Stimulated activated CD4-positive, alpha-beta T cell treated with anti-CD3 and anti-CD28 coated beads, Interleukin-15, amount 100 ng/mL, for 24 hours (primary cell): ENCODE results near the gene CD40.

ENCODE experiments used
- DNase-seq: peaks from one replicate; pipeline ENCODE4 v3.0.0-alpha.2; 2020

The CD40 gene

DNA sequence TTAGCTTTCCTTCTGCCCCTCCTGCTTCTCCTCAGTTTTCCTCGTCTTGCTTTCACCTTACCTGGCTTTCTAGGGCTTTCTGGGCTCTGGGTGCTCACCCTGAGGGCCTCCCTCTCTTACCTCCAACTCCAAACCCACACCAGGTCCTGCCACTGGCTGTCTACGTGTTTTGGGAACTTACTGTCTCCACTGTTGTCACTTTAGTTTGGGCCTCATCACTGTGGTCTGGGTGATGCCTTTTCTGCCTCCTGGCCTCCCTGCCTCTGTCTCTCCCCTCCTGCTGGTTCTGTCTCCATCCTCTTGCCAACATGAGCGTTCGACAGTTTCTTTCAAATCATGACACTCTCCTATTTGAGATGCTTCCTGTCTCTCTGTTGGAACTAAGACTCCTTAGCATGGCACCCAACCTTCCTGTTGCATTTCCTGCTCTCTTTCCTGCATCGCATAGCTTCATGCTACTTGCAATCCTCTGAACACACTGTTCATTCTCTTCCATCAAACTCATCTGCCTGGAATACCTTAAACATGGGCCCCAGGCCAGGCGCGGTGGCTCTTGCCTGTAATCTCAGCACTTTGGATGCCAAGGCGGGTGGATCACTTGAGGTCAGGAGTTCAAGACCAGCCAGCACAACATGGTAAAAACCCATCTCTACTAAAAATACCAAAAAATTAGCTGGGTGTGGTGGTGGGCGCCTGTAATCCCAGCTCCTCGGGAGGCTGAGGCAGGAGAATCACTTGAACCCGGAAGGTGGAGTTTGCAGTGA is 5.5 kb downstream of the CD40 start:
- DNase-seq: no peak

DNA sequence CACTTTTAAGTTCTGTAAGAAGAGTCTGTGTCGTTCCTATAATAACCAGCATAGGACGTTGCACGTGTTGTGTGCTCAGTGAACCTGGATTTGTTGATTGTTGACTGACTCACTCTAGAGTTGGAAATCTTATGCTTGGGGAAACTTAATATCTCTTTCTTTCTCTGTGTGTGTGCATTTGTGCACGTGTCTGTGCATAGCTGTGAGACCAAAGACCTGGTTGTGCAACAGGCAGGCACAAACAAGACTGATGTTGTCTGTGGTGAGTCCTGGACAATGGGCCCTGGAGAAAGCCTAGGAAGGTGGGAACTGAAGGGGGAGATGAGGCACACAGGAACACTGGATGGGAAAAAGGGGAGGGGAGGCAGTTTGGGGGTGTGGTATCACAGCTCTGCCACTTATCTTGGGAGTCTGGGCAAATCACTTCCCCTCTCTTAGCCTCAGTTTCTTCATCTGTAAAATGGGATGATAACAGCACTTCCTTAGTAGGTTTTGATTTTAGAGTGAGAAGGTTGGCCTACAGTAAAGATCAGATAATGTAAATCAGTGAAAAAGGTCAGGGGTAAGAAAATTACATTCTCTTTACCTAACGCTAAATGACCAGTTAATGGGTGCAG is 8.4 kb downstream of the CD40 start:
- no peak for DNase-seq

DNA sequence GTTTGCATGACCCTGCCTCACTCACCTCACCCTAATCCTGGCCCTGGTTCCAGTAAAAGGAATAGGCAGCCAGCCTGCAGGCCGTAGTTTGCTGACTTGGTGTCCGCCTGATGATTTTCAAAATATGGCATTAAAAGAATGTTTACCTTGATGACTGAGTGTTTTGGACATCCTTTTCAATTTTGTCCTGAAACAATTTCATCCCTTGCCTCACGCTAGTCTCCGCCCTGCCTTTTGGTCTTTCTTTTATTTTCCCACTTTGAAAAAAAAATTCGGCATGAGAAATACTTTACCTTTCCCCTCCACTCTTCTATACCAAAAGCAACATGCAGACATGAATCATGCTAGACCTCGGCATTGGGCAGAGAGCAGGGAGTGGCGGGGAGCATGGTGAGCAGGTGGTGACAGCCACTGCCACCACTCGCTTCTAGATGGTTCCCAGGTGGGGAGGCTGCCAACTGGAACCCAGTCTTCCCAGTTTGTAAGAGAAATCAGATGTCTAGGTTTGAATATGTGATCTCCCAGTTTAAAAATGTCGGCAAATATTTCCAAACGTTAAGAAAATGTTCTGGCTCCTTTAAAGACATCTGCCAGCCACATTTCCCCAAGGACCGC is 9.4 kb downstream of the CD40 start:
- no peak for DNase-seq

DNA sequence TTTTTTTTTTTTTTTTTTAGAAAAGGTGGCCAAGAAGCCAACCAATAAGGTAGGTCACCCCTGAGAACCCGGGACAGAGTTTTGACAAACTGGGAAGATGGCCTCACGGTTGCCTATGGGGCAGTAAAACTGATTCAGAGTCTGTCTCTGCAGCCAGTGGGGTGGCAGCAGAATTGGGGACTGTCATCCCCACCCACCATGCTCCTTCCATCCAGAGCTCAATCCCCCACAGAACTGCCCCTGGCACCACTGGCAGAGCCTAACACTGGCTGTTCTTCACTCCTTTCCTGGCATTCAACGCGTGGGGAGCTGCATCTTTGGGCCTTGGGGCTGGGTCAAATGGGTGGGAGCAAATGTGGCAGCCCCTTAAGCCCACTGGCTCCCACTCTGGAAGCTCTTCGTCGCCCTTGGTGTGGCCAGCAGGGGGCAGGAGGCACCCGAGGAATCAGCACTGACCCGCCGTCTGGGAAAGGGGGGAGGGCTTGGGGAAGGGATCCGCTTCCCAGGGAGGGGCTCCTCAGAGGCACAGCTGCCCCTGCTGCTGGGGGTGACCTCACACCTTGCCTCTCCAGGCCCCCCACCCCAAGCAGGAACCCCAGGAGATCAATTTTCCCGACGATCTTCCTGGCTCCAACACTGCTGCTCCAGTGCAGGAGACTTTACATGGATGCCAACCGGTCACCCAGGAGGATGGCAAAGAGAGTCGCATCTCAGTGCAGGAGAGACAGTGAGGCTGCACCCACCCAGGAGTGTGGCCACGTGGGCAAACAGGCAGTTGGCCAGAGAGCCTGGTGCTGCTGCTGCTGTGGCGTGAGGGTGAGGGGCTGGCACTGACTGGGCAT is 10.4 kb downstream of the CD40 start:
- DNase-seq: peak; percentile 27

DNA sequence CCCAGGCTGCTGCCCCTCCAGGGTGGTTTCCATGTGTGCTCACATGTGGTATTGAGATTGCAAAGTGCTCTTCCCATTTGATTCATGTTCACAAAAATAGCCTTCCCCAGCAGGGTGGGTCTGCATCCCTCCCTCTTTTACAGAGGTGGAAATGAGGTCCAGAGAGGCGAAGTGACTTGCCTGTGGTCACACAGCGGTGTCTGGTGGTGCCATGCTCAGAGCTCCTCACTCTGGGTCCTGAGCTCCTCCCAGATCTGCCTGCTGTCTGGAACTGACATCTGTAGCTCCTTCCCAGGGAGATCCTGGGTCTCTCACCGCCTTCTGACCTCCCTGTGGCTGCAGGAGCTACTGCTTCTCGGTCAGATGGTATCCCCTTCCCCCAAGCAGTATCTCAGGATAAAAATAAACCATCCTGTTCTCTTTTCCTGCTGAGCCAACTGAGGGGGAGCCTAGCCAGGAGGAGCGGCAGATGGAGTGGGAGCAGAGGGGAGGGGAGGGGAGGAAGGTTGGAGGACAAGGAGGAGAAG is 11.9 kb downstream of the CD40 start:
- DNase-seq: no peak

DNA sequence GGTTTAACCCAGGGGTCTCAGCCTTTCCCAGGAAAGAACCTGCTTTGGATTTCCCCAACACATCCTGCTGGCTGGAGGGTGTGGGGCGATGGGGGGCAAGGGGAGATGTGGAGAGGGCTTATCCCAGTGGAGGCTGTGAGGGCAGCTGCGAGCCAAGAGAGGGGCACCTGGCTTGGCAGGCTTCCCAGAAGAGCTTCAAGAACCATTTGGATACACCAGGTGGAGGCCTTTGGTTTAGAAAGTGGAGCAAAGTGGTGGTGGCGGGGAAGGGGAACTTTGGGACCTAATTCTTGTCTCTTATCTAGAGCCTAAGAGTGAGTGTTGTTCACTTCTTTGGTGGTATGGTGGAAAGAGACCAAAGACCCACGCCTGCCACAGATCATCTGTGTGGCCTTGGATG is 12.4 kb downstream of the CD40 start:
- no peak for DNase-seq

DNA sequence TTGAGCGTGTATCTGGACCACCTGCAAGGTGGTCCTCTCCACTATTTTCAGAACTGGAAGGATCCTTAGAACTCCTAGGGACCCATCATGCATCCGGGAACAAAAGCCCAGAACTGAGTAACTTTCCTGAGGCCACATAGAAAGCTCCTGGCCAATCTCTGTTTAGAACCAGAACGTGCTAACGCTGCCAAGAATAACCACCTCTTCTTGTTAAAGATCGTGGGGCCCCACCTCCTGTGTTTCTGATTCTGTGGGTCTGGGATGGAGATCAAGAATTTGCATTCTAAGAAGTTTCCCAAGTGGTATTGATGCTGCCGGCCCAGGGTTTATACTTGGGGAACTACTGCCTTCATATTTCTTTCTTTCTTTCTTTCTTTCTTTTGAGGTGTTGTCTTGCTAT is 13.3 kb downstream of the CD40 start:
- no peak for DNase-seq

DNA sequence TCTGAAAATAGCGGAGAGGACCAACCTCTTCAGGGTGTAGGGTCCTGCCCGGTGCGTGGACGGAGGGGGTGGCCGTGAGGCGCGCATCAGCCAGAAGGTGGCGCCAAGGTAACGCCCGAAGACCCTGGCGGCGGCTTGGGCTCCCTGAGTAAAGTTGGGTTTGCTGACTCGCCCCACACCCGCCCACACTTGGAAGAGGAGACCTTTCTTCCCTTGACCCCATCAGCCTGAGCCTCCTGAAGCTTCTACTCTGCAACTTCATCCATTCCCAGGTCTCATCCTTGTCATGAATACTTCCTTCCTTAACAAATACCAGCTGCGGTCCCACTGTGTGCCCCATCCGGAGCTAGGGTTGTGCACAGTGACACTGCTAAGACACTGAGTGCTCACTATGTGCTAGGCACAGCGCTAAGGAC is 14.6 kb downstream of the CD40 start:
- peak; percentile 76 for DNase-seq

DNA sequence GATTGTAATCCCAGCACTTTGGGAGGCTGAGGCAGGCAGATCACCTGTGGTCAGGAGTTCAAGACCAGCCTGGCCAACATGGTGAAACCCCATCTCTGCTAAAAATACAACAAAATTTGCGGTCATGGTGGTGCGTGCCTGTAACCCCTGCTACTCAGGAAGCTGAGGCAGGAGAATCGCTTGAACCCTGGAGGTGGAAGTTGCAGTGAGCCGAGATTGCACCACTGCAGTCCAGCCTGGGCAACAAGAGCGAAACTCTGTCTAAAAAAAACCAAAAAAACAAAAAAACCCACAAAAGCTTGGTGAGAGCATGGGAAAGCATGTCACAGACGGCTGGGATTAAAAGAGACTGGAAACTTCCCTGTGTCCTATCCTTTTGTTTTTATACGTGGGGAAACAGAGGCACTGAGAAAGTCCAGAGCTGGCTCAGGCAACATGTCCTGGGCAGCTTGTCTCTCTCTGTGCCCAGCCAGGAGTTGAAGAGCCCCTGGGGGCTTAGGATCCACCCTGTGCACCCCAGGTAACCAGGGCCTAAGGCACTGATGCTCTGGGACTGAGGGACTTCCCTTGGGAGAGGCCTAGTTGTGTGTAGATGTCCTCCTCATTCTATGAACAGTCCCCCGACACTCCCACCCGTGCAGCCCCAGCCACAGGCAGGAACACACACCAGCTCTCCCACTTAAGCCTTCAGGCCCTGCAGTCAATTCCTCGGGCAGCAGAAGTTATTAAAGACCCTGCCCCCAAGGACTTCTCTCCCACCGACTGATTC is 16.0 kb downstream of the CD40 start:
- no peak for DNase-seq

DNA sequence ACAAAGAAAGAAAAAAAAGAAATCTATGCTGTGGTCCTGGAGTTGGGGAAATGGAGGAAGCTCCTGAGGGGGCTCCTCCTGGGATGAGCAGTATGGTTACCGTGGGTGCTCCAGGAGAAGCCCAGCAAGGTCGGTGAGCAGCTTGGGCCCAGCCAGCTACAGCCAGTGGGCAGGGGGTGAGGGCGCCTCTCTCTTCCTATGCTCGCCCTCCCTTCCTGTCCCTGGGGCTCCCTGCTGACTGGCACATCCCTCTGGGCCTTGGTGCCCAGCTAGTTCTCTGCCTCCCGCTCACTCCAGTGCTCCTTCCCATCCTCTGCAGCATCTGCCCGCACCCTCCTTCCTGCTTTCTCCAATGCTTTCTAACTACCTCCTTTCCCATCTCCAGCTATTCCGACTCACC is 16.6 kb downstream of the CD40 start:
- no peak for DNase-seq

DNA sequence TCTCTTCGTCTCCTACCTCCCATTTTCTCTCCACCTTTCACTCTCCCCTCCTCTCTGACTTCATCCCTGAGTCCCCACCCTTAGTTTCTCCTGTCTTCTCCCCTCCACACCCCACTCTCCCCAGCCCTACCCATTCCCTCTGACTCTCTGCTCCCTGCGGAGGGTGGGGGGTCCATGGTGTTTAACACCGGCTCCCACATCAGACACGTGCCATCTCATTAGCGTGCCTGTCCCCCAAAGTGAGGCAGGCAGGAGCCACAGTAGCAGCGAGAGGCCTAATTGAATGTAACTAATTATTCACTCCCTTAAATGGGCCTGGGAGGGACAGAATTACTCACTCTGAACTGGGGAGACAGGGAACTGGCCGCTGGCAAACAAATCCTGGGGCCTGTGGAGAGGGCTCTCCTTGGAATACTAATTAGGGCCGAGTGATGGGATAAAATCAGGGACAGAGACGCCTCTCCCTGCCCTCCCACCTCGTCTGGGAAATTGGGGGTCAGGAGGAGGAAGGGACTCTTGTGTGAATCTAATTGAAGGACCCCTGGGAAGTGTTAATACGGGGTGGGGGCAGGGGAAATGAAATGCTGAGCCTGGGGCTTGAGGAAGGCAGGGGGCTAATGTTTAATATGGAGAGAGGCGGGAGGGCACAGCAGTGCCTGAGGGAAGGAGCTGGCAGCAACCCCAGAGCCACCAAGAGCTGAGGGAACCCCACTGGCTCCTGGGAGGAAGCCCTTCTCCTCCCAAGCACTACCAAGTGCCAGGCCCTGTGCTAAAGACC is 17.9 kb downstream of the CD40 start:
- no peak for DNase-seq

DNA sequence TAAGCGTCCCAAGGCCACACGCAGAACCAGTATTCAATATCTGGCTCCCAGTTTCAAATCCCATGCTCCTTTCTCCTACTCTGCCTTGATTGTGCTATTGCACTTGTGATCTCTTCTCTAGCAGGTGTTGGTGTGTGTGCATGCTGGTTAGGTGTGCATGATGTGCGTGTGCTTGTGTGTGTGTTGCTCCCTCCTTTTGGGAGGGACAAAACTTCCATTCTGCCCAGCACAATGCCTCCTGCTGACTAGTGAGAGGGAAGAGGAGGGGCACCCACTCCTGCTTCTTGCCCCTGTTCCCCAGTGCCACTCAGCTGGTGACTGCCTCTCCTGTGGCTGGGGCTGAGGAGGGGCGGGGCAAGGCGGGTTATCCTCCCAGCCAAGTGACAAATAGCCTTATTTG is 19.7 kb downstream of the CD40 start:
- DNase-seq: no peak

DNA sequence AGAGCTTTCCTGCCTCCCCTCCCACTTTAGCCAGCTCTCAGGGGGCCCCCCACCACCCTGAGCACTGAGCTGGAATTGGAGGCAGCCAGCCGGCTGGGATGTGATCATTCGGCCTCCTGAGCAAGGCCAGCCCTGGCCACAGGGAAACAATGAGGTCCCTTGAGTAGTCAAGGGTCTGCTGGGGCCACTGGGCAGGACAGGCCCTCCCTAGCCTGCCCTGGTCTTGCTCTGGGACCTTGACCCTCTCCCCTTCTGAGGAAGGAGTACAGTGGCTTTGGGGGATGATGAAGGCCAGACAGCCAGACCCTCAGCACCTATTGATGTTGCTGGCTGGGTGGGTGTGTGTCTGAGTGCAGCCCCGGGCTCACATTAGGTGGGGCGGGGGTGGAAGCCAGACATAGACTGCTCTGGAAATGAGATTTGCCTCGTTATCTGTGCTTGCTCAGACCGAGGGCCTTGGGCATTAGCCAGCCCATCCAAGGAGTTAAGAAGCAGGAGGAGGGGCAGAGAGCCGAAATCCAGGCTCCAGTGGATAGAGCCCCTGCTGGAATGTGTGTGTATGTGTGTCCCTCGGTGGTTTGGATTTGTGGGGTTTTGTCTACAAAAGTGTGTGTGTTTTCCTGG is 21.3 kb downstream of the CD40 start:
- DNase-seq: no peak

DNA sequence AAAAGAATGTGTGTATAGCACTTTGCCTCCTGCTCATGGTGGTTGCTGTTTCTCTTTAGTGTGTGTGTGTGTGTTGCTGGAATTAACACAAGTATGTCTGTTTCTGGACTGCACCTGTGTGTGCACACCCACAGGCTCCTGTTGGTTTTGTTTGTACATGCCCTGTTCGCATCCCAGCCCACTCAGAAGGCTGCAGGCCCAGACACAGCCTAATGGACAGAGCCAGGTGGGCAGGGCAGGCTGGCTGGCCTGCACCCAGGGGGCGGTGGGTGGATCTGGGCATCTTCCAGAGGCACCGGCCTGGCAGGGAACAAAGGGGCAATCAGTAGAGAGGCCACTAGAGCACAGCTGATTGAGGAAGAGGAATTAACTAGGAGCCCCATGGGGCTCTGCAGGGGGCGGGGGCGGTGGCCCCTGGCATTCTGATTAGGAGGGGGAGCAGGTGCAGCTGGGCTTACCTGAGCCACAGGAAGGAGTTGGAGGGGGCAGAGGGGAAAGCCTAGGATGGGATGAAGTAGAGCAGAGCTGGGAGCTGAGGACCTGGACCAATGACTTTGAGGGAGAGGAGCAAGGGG is 21.9 kb downstream of the CD40 start:
- DNase-seq: no peak

DNA sequence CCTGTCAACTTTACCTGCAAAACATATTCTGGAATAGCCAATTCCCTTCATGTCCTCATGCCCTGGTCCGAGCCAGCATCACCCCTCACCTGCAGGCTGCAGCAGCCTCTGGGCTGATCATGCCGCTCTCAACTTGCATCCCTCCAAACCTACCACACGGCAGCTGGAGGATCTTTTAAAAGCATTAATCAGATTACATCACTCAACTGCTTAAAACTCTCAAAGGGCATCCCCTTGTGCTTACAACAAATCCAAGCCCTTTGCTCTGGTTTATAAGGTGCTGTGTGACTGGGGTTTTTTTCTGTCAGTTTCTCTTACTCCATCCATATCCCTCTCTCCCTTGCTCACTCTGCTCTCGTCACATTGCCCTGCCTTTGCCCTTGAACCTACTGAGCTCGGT is 24.0 kb downstream of the CD40 start:
- no peak for DNase-seq

DNA sequence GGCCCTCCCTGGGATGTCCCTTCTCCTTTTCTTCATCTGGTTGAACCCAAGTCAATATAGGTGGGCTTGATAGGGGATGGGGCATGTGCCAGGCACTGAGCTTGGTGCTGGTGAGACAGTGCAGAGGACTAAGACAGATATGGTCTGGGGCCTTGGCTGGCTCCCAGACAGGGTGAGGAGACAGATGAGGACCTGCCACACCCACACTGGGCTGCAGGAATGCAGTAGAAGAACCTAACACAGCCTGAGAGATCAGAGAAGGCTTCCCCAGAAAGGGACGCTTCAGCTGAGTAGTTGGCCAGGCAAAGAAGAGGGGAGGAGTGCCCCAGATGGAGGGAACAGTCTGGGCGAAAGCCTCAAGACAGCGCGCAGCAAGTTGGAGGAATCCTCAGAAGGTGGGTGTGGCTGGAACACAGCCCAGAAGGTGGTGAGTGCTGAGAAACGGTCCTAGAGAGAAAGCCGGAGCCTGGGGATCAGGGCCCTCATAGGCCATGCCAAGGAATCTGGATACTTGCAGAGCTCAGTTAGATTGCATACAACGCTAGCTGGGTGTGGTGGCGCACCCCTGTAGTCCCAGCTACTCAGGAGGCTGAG is 26.4 kb downstream of the CD40 start:
- no peak for DNase-seq

DNA sequence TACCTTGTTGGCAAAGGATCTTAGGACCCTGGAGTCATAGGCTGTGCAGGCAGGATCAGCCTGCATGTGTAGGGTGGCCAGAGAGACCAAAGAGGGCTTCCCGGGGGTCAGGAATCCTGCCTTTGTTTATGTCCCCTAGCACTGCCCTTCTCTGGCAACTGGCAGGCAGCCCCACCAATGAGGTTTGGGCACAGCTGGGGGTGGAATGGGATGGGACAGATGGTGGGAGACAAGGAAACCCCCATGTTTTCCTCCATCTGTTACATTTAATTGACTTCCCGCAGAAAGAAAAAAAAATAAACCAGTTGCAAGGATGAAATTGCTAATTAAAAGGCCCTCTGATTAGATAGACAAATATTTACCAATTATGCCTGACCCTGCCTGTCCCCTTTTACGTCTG is 27.6 kb downstream of the CD40 start:
- DNase-seq: no peak

DNA sequence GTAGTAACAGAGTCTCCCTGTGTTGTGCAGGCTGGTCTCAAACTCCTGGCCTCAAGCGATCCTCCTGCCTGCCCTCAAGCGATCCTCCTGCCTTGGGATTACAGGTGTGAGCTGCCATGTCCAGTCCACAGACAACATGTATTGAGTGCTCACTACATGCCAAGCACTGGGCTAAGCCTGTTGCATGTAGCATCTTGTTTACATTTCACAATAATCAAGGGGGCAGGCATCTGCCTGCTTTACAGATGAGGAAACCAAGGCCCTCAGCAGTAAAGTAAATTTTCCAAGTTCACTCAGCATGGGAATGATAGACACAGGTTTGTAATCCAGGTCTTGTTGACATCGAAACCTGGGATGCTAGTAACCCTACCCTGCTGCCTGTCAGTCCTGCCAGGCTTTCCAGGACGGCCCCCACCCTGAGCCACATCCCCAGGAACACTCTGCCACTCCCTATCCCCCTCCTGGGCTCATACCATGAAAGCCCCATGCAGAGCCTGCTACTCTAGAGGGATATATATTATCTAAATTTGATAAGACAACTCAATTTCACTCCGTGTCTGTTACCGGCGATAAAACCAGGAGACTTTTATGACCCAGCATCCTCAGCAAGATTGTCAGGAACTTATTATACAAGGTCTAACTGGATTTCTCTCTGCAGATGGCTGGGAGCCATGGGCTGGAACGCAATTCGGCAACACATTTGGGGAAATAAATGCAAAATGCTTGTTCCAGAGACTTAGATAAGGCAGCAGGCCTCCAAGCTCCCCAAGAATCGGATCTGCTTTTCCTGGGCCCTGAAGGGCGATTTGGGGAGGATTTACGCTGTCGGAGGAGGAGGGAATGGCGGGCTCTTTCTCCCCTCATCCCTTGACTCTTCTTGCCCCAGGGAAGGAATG is 30.4 kb downstream of the CD40 start:
- DNase-seq: no peak

DNA sequence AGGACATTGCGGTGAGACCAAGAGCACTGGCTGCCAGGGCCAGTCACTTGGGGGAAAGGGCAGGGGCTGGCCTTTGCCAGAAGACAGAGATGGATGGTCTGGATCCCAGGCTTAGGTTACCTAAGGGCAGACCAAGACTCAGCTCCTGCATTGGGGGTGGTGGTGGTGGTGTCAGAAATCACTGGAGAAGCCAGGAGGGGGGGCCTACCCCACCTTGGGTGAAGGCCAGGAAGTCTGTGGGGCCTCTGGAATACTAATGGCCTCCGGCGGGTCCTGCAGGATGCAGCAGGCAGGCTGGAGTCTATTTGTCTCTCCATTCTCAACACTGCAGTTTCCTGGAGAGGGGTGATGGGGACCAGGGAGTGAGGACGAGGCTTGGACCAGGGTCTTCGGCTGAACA is 32.8 kb downstream of the CD40 start:
- DNase-seq: no peak
